ENCODE data around the gene ST8SIA2. TPM values are rescaled to one million over a fixed set of nuclear protein-coding genes. Genes with fewer than 3 reads are reported as not detected.

Gene ST8SIA2
- total RNA-seq, 1 donor from 2014 or later: 11.6 TPM

- H3K27me3 Mint-ChIP-seq (ENCODE audit: low read depth): peaks cover 13% of the 10 kb centered on the region
- no peak for DNase-seq (ENCODE audit: low spot score in 2 of 2, unreplicated experiment in 2 of 2)
- peaks cover 5% of the 10 kb centered on the region for H3K4me1 Mint-ChIP-seq
- no peak overlapping the region for H3K4me3 Mint-ChIP-seq
- no peaks in the 10 kb centered on the region for H3K9me3 Mint-ChIP-seq
- no peak overlapping the region for H3K27ac Mint-ChIP-seq
- no peaks in the 10 kb centered on the region for H3K36me3 Mint-ChIP-seq
- no peak for TF ChIP-seq CTCF (IDR thresholded peaks at IDR 0.05; ENCODE audit: unreplicated experiment)
Measured at GRCh38 chr15:92415639-92416297, 22.1 kb downstream of the ST8SIA2 start.

- H3K4me1 Mint-ChIP-seq: peaks cover 5% of the 10 kb centered on the region
- H3K36me3 Mint-ChIP-seq: no peaks in the 10 kb centered on the region
Measured at GRCh38 chr15:92416557-92416956, 22.9 kb downstream of the ST8SIA2 start.

GRCh38 chr15:92417716-92418115, 24.0 kb downstream of the ST8SIA2 start:
- H3K27me3 Mint-ChIP-seq (ENCODE audit: low read depth): peaks cover 4% of the 10 kb centered on the region
- no peak overlapping the region for H3K4me3 Mint-ChIP-seq
- no peak for DNase-seq (ENCODE audit: low spot score in 2 of 2, unreplicated experiment in 2 of 2)
- H3K4me1 Mint-ChIP-seq: peaks cover 5% of the 10 kb centered on the region
- no peaks in the 10 kb centered on the region for H3K36me3 Mint-ChIP-seq
- H3K9me3 Mint-ChIP-seq: no peaks in the 10 kb centered on the region
- TF ChIP-seq CTCF (IDR thresholded peaks at IDR 0.05; ENCODE audit: unreplicated experiment): no peak
- H3K27ac Mint-ChIP-seq: no peak overlapping the region

More at GRCh38 chr15:92416557-92416956, 22.9 kb downstream of the ST8SIA2 start:
- Mint-ChIP-seq H3K9me3 (no peaks in the 10 kb centered on the region), H3K27me3 (ENCODE audit: low read depth) (peaks cover 8% of the 10 kb centered on the region), H3K27ac (no peak overlapping the region), H3K4me3 (no peak overlapping the region)
- TF ChIP-seq CTCF (IDR thresholded peaks at IDR 0.05; ENCODE audit: unreplicated experiment): no peak
- DNase-seq (ENCODE audit: low spot score in 2 of 2, unreplicated experiment in 2 of 2): no peak

GRCh38 chr15:92418864-92419263, 25.2 kb downstream of the ST8SIA2 start:
- no peak for DNase-seq (ENCODE audit: low spot score in 2 of 2, unreplicated experiment in 2 of 2)
- Mint-ChIP-seq H3K27me3 (ENCODE audit: low read depth) (peaks cover 4% of the 10 kb centered on the region), H3K36me3 (no peaks in the 10 kb centered on the region), H3K27ac (no peak overlapping the region), H3K4me3 (no peak overlapping the region), H3K9me3 (no peaks in the 10 kb centered on the region), H3K4me1 (peaks cover 5% of the 10 kb centered on the region)
- TF ChIP-seq CTCF (IDR thresholded peaks at IDR 0.05; ENCODE audit: unreplicated experiment): no peak

GRCh38 chr15:92421976-92422375, 28.3 kb downstream of the ST8SIA2 start:
- peaks cover 4% of the 10 kb centered on the region for H3K27me3 Mint-ChIP-seq (ENCODE audit: low read depth)
- no peak for DNase-seq (ENCODE audit: low spot score in 2 of 2, unreplicated experiment in 2 of 2)
- no peak for TF ChIP-seq CTCF (IDR thresholded peaks at IDR 0.05; ENCODE audit: unreplicated experiment)

More at GRCh38 chr15:92421976-92422375, 28.3 kb downstream of the ST8SIA2 start:
- Mint-ChIP-seq H3K36me3 (no peaks in the 10 kb centered on the region), H3K4me3 (no peak overlapping the region), H3K27ac (no peak overlapping the region), H3K9me3 (no peaks in the 10 kb centered on the region), H3K4me1 (no peaks in the 10 kb centered on the region)
